GM19193 (cell line): ENCODE data around the gene ZYX.

Experiments
- POLR2A ChIP-seq: IDR thresholded peaks from 4 replicates; pipeline ENCODE4 v1.6.1; 2011; ENCODE audit not compliant: insufficient read depth, insufficient read length; ENCODE audit errors: extremely low read depth

ZYX gene

DNA sequence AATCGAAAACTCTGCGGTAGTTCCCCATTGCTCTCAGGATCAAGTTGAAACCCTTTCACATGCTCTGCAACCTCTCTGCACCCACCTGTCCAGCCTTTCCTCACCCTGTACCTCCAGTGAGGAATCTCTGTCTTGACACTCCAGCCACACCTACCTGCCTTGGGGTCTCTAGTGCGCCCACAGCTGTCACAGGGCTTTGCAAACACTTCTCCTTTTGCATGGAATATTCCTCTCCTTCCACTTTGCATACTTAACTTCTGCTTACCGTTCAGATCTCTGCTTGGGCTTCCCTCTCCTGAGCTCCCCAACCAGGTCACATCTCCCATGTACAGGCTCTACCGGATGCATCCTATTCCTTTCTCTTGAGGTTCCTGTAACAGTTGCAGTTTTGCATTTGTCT, 6.6 kb upstream of the ZYX start:
- no peak for TF ChIP-seq POLR2A

DNA sequence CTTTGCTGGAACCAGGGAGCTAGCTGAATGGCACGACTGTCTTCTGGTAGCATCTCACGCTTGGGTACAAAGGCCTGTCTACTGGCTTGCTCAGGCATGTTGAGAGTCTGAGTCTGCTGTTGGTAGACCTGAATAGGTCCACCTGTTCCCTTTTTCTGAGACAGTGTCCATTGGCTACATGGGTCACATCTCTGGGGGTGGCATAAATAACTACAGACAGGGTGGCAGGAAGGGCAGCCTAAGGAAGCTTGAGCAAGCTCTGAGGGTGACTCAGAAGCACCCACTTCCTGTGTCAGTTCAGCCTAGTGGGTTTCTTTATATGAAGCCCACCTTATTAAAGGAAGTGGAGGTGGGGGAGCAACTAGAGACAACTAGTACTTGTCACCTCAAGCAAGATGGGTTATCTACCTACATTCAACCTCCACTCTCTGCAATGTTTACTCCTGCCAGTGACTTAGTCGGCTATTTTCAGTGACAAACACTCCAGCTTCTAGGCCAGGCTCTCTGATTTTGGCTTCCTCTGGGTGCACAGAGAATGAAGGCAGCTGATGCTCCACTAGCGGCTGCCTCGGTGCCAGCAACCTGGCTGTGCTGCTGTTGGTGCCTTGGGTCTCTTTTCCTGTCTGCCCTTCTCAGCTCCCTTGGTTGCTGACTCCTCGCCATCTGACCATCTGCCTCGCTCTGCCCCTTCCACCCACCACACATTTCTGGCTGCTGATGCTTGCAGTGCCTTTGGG, 5.7 kb upstream of the ZYX start:
- no peak for TF ChIP-seq POLR2A

DNA sequence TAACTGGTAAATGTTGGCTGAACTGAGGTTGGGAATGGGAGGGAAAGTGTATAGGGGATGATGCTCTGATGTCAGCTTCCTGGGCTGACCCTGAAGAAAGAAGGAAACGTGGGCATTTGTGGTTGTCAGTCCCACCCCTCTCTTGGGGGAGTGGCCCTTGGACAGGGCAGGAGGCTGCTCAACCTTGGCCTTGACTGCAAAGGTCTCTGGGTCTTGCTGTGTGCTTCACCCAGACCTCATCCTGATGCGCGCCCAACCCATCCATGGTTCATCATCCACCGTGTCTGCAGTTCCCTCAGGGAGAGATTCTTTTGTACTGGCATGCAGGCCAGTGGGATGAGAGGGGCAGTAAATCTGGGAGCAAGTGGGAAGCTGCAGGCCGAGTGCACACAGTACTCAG, 4.7 kb upstream of the ZYX start:
- no peak for TF ChIP-seq POLR2A

DNA sequence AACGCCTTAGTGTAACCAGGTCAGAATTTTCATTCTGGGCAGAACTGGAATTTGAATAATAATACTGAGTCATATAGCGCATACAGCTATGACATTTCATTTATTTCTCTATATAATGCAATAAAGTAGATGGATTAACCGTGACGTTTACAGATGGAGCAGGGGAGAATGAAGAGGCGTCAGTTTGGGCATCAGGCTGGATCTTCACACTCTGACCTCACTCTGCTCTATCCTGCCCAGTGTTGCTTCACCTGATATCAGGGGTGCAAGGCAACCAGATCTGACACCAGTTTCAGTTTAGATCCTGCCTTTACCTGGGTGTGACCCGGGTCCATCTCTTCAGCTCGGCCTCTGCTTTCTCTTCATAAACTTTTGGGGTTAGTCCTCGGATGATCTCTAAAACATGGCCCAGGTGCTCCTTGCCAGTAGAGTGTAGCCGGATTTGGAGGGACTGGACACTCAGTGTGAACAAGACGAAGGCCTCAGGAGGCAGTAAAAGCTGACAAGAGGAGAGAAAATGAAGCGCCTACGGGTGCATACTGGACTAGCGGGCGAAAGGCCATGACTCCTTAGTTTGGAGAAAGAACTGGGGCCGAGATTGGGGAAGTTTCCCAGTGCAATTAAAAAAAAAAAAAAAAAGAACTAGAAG, 1.4 kb upstream of the ZYX start:
- TF ChIP-seq POLR2A, result no peak

DNA sequence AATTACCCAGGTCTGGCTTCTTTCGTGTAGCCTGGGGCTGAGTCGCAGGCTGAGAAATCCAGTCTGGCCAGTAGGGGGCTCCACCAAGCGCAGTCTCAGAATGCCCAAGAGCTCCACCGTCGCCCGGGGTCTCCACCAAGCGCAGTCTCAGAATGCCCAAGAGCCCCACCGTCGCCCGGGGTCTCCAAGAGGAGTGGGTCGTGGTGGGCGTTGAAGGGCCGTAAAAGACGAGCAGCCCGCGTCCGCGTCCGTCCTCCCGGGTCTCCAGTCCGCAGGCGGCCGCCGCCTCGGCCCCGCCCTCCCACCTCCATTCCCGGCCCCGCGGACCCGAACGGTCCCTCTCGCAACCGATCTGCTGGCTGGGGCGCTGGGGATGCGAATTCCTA, 892 bp upstream of the ZYX start:
- TF ChIP-seq POLR2A, result peak; percentile 30

DNA sequence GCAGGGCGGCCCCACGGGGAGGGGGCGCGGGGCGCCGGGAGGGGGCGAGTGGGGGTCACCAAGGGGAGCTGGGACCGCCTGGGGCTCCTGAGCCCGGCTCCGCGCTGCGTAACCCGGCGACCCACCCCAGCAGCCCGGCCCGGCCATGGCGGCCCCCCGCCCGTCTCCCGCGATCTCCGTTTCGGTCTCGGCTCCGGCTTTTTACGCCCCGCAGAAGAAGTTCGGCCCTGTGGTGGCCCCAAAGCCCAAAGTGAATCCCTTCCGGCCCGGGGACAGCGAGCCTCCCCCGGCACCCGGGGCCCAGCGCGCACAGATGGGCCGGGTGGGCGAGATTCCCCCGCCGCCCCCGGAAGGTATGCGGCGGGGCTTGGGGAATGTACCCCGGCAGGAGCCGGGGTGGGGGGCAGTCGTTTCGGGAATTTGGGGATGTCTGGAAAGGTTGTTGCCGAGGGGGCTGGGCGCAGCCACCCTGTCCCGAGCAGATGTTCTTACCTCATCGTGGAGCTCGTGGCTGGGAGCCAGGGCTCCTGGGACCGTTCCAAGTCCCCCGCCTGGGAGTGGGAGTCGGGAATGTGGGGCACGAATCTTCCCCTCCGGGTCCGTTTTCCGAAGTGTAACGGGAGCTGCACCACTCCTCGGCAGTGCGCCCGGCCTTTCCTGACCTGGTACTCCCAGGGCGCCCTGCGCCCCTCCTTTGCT, 431 bp downstream of the ZYX start:
- TF ChIP-seq POLR2A, result no peak

DNA sequence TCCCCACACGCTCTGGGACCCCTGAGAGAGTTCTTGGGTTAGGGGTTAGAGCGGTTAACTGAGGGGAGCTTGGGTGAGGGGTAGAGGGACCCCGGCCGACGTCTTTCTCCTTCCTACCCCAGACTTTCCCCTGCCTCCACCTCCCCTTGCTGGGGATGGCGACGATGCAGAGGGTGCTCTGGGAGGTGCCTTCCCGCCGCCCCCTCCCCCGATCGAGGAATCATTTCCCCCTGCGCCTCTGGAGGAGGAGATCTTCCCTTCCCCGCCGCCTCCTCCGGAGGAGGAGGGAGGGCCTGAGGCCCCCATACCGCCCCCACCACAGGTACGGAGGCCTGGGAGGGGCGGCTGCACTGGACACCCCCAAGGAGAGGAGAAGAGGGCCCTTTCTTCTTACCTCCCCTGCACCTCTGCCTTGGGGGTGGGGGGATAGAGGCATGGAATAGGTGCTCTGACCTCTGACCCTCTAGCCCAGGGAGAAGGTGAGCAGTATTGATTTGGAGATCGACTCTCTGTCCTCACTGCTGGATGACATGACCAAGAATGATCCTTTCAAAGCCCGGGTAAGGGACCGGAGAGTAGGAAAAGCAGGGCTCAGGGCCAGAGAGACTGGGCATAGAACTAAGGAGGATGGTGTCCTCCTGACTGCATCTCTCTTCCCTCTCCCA, 1.1 kb downstream of the ZYX start:
- no peak for TF ChIP-seq POLR2A

DNA sequence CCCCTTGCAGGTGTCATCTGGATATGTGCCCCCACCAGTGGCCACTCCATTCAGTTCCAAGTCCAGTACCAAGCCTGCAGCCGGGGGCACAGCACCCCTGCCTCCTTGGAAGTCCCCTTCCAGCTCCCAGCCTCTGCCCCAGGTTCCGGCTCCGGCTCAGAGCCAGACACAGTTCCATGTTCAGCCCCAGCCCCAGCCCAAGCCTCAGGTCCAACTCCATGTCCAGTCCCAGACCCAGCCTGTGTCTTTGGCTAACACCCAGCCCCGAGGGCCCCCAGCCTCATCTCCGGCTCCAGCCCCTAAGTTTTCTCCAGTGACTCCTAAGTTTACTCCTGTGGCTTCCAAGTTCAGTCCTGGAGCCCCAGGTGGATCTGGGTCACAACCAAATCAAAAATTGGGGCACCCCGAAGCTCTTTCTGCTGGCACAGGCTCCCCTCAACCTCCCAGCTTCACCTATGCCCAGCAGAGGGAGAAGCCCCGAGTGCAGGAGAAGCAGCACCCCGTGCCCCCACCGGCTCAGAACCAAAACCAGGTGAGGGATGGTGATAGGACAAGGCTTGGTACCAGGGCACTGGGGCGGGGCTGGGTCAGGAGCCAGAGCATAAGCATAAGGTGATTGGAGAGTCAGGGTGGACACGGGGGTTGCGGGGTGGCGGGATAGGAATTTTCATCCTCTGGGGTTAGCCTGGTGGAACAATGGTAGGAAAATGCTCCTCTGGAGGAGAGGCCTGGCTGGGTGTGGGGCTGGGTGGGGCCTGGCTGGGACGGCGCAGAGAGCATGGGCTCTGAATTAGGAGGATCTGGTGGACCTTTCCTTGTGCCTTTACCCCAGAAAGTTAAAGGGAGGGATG, 1.9 kb downstream of the ZYX start:
- TF ChIP-seq POLR2A, result no peak

DNA sequence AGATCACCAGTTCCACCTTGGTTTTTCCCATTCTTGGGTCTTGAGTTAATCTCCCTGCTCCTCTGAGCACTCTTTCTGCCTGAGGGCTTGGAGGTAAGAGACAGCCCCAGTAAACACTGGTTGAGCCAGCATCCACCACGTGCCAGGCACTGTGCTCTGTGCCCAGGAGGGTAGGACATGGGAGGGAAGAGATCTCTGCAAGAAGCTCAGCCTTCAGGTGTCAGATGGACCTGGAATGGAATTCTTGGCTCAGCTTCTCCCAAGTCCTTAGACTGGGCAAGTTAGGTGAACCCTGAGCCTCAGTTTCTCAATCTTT, 2.5 kb downstream of the ZYX start:
- TF ChIP-seq POLR2A, result no peak

DNA sequence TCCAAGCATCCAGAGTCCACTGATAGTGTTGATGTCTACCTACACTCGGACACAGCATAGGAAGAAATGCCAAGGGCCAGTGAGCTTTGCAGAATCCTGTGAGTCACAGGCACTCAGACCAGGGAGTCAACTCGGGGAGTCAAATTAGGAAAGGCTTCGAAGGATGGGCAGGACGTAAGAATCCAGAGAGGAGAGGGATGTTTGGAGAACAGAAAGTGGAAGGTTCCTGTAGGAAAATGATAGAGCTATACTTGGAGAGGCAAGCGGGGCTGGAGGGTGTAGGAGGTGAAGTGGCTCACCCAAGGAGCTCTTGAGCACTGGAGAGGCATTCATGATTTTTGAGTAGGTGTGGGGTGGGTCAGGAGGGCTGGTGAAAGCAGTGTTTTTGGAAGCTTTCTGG, 3.0 kb downstream of the ZYX start:
- no peak for TF ChIP-seq POLR2A

DNA sequence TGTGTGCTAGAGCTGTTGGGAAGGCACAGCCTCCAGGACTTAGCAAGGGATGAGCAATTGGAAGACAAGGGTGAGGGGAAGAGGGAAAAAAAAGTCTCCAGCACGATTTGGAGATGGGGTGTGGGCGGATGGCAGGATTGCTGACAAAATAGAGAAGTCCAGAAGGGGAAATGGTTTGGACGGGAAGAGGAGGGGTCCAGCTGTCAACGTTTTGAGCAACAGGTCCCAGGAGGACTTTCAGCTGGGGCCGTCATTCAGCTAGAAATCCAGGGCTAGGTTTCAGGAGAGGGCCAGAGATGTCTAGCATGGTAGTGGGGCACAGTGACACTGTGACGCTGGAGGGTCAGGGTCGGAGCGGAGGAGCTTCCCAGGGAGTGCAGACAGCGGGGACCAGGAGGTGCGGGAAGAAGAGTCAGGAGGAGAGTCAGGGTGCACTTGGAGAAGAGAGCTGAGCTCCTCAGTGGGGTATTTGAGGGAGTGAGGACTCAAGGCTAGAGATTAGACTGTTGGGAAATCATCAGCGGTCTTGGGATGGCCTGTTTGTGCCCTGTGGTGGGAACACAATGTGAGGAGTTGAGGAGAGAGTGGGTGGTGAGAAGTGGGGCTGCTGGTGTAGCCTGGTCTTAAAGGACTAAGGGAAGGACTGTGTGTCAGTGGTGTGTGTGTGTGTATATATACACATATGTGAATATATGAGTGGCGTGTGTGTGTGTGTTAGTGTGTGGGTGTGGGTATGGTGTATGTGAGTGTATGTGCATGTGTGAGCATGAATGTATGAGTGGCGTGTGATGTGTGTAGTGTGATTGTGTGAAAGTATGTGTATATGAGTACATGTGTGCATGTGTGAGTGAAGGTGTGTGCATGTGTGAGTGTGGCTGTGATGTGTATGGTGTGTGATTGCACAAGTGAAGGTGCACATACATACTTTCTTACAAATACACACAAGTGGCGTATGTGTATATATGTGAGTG, 3.8 kb downstream of the ZYX start:
- no peak for TF ChIP-seq POLR2A

DNA sequence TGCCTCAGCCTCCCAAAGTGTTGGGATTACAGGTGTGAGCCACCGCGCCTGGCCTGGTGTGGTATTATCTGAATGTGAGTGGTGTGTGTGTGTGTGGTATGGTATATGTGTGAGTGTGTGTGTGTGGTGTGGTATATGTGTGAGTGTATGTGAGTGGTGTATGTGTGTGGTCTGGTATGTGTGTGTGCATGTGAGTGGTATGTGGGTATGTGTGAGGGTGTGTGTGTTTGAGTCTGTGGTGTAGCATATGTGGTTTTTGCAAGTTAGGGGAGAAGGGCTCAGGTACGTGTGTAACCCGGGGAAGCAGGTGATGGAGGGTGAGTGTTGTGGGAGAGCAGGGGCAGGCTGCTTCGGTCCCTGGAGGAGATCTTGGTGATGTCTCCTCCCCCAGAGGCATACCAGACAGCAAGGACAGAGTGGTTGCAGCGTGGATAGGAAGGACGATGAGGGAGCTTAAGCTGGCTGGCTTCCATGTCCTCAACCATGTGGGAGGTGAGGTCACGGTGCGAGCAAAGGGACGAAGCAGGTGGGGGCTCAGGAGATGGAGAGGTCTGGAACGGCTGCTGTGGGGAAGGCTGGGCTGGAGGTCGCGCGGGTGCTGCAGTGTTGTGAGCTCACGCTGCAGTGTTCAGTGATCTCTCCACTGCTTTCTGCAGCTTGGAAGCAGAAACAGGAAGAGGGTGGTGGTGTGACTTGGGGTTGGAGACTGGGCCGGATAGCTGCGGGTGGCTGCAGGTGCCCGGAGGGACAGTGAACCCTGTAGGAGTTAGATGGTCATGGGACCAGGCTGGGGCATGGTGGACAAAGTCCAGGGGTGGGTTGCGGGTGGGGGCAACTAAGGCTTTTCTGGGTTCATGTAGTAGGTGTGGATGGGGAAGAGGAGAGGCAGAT, 5.0 kb downstream of the ZYX start:
- TF ChIP-seq POLR2A, result no peak
